ENCODE results near the gene MBOAT2.
A peak's percentile ranks its signal among the peaks of the same experiment; 100 is the strongest.

The MBOAT2 gene

GRCh38 chr2:8861797-8862196 is 141.7 kb downstream of the MBOAT2 start:
- no peak for DNase-seq (ENCODE audit: low read depth in 1 of 2, low spot score in 1 of 2)

- no peak for DNase-seq (ENCODE audit: low read depth in 1 of 2, low spot score in 1 of 2)
These were observed 143.2 kb downstream of the MBOAT2 start for GRCh38 chr2:8860239-8860638.

GRCh38 chr2:8858910-8859309 is 144.6 kb downstream of the MBOAT2 start:
- DNase-seq (ENCODE audit: low read depth in 1 of 2, low spot score in 1 of 2) = no peak

DNA sequence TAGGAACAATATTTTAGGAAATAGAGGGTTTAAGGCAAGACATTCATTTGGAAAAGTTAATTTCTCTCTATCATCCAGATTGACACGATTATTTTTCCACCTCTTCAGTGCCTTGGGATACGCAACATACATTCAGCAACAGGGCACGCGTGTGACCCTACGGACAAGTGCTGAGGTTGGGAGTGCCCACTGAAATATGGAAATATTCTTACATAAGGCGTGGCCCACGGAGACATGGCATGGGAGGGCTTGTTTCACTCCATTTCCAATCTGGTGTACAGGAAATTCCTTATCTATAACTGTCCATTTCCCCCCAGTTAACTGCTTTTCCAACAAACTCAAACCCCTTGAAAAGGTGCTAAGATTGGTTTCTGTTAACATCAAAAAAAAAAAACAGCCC is 145.2 kb downstream of the MBOAT2 start:
- no peak for DNase-seq (ENCODE audit: low read depth in 1 of 2, low spot score in 1 of 2)

GRCh38 chr2:8857709-8858108 is 145.8 kb downstream of the MBOAT2 start:
- no peak for DNase-seq (ENCODE audit: low read depth in 1 of 2, low spot score in 1 of 2)

DNA sequence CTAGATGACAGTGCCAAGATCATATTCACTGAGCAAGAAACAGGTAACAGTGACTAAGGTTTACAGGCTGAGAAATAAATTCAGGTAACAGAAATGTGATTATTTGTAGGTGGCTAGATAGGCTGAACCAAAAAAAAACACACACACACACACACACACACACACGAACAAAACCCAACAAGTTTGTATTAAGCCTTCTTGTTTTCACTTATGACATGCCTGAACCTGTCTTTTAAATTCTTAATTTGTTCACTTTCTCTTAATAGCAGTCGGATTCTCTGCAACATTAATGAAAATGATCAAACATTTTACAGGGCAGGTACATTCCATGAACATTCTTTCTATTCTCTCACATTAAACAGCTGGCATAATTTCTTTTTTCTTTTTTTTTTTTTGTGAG is 147.3 kb downstream of the MBOAT2 start:
- DNase-seq (ENCODE audit: low read depth in 1 of 2, low spot score in 1 of 2) = no peak

GRCh38 chr2:8855010-8855409 is 148.5 kb downstream of the MBOAT2 start:
- DNase-seq (ENCODE audit: low read depth in 1 of 2, low spot score in 1 of 2) = no peak

- DNase-seq (ENCODE audit: low read depth in 1 of 2, low spot score in 1 of 2) = no peak
These were observed 150.1 kb downstream of the MBOAT2 start for GRCh38 chr2:8853426-8853825.

DNA sequence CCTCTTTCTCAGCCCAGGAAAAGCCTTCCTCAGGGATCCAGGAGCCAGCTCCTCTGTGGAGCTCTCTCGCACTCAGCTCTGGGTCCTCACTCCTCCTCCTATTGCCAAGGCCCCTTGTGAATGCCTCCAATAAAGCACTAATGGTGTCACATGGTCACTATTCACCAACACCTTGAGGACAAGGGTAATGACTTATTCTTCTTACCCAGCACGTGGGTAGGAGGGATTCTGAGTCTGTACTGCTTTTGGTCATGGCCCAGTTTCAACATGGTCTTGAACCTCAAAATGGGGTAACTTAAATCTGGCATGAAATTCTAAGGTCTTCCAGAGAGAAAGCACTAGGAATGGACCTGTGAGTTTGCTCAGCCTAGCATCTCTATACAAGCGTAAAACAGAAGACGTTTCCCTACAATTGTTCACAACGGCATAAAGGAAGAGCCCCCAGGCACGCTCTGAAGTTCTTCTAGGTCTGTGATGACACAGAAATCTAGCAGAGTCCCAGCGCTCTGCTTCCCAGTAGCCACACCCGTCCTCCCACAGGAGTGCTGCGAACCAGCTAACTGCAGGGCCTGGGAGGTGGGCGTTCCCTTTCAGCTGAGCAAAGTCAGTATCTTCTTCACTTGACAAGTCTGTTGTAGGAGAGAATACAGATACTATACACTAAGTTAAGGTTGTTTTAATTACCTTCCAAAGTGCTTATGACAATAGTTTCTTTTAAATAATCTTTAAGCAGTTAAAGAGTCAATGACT is 151.5 kb downstream of the MBOAT2 start:
- DNase-seq (ENCODE audit: low read depth in 1 of 2, low spot score in 1 of 2) = no peak

- no peak for DNase-seq (ENCODE audit: low read depth in 1 of 2, low spot score in 1 of 2)
These were observed 152.5 kb downstream of the MBOAT2 start for GRCh38 chr2:8850845-8851487.

- no peak for DNase-seq (ENCODE audit: low read depth in 1 of 2, low spot score in 1 of 2)
These were observed 154.2 kb downstream of the MBOAT2 start for GRCh38 chr2:8849327-8849726.

GRCh38 chr2:8848328-8849100 is 155.0 kb downstream of the MBOAT2 start:
- DNase-seq (ENCODE audit: low read depth in 1 of 2, low spot score in 1 of 2) = no peak

DNA sequence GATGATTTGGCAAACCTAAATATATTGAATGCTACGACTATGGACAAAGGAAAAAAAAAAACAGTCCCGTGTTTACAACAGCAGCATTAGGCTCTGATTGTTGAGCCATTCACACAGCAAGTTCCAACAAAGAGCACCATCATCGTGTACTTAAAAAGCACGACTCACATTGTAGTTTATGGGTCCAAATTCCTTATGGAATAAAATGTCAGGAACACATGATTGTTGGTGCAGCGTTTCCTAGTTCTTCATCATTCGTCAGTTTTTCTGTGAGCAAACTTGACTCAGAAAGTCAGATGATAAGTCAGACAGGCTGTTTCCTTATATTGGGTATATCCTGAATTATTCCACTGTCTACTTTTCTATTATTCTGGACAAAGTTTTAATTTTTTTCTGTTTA is 156.1 kb downstream of the MBOAT2 start:
- DNase-seq (ENCODE audit: low read depth in 1 of 2, low spot score in 1 of 2) = no peak

DNA sequence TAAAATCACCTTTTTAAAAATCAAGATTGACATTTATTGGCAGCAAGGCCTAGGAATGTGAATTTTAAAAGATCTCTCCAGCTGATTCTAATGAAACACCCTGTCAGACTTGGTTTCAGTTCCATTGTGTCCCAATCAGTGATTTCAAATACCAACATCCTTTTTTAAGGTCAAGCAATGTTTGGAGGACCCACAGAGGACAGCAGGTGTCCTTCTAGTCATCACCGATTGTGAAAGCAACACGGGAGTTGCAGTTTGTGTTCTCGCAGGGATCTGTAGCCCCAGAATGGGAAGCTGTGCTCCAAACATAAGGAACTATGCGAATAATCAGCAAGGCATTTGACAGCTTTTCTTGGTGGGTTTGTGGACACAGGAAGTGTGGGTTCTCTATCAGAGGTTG is 161.6 kb downstream of the MBOAT2 start:
- DNase-seq (ENCODE audit: low read depth in 1 of 2, low spot score in 1 of 2) = no peak

DNA sequence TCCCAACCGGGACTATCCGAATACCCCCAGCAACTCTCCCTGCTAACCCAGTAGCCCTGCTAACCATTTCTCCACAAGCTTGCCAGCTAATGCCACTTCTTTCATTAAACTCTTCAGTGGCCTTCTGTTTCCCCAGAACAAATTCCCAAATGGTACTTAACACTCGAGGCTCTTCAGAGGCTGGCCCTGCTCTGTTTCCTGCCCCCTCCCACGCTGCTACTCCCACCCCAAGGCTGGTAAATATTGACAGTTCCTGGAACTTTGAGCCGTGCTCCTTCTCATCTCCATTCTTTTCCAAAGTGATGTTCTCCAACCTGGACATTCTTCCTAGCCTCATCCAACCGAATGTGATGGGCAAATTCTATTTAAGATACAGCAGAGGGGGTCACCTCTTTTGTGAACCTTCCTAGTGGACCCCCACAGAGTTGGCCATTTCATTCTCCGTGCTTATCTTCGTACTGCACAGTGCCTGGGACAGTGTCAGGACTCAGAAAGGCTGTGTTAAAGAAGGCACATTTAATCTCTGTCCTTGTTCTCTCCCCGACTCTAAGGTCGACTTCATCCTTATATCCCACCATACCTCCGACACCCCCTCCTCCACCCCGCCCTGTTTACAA is 162.9 kb downstream of the MBOAT2 start:
- DNase-seq (ENCODE audit: low read depth in 1 of 2, low spot score in 1 of 2) = no peak

DNA sequence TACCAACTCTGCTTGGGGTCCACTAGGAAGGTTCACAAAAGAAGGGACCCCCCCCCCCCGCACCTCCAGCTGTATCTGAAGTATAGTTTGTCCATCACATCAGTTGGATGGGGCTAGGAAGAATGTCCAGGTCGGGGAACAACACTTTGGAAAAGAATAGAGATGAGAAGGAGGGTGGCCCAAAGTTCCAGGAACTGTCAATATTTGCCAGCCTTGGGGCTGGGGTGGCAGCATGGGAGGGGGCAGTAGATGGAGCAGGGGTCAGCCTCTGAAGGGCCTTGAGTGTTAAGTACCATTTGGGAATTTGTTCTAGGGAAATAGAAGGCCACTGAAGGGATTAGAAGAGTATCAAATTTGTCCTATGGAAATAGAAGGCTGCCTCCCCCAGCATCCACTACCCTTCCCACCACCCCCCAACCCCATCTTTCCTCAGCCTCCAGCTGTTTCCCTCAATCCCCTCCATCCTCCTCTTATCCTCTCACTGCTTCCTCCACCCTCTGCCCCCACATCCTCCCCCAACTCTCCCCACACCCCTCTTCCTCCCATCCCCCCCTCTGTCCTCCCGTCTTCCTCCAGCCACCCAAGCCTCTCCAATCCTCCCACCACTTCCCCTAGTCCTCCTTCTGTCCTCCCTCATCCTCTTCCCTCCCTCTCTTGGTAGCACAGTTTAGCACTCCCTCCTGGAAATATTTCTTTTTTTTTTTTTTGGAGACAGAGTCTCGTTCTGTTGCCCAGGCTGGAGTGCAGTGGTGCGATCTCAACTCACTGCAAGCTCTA is 164.1 kb downstream of the MBOAT2 start:
- no peak for DNase-seq (ENCODE audit: low read depth in 1 of 2, low spot score in 1 of 2)

DNA sequence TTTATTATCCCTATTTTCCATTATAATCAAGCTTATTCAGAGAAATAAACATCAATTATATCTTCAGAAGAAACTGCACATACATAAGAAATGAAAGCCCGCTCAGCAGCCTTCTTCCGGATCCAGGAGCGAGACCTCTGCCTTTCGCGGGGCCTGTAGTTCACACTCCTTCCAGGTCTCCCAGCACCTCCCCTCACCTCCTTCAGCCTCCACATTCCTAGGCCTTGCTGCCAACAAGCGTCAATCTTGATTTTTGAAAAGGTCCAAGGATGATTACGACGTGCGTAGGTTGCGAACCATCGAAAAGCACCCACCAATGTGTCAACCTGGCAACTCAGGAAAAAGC is 165.7 kb downstream of the MBOAT2 start:
- no peak for DNase-seq (ENCODE audit: low read depth in 1 of 2, low spot score in 1 of 2)

DNA sequence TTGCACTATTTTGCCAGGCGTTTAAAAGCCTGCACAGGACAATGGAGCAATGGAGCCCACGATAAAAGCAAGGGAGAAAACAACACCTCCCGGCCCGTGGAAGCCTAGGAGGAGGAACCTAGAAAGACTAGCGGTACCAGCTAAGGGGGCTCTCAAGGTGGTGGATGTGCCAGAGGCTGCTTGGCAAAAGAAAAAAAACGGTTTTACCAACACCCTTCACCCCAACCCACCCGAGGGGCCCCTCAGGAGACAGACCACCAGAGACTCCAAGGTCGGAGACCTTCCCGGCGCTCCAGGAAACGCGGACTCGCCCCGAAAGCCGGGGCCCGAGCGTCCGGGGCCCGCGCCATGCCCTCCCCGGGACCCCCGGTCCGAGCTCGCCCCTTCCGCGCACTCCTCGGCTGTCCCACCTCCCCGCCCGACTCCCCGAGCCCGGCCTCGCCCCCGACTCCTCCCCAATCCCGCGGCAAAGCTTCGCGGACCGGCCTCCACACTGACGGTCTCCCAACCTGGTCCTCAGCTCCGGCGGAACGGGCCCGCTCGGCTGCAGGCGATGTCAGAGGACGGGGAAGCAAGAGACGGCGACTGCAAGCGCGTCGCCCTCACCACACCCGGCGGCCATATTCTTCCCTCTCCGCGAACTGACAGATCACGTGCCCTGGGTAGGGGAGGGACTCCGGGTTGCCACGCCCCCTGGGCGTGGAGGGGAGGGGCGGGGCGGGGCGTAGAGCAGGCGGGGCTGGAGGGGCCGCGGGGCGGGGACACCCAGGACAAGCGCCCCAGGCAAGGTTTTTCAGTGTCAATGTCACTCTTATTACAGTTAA is 166.3 kb downstream of the MBOAT2 start, which contains the start of gene KIDINS220:
KIDINS220 (minus strand) TSS at position 643 of the 824 bp plus-strand sequence. CDS start 10,520 bp downstream, outside the sequence.
- peak; percentile 75 to 79 for DNase-seq (ENCODE audit: low read depth in 1 of 2, low spot score in 1 of 2)

GRCh38 chr2:8835279-8835678 is 168.2 kb downstream of the MBOAT2 start:
- DNase-seq (ENCODE audit: low read depth in 1 of 2, low spot score in 1 of 2) = no peak

GRCh38 chr2:8833853-8834252 is 169.6 kb downstream of the MBOAT2 start:
- no peak for DNase-seq (ENCODE audit: low read depth in 1 of 2, low spot score in 1 of 2)
